Heart right ventricle (tissue), 16 donors: ENCODE data around the gene DOCK3. TPM values are rescaled to one million over a fixed set of nuclear protein-coding genes. Genes with fewer than 3 reads are reported as not detected.
"Not testable (repeated sequence)": the region's sequence is repeated elsewhere in the genome, so short reads cannot be mapped to it uniquely, and the experiment has no call there.

ENCODE experiments used
- ATAC-seq, 8 donors: fragments of 200-7000 bp; cut with Tn5 transposase; one replicate each; pipeline ENCODE4 v1.9.1; 2020; ENCODE audit warnings: mild to moderate bottlenecking in 8 of 8, moderate library complexity in 8 of 8, moderate number of reproducible peaks in 1 of 8
- DNase-seq, 2 donors: peaks; one replicate each; pipeline ENCODE4 v3.0.0-alpha.2; 2020
- H3K27ac ChIP-seq, 10 donors: fragments of 200-600 bp; sonication (generic) in 2 of 10; one replicate each; pipeline versions ENCODE4 v1.5.0 to v1.8.0; 2020 to 2022; ENCODE audit warnings: mild to moderate bottlenecking in 3 of 10
- H3K27me3 ChIP-seq, 7 donors: fragments of 200-600 bp; one replicate each; pipeline ENCODE4 v1.8.0; 2021 to 2022; ENCODE audit warnings: mild to moderate bottlenecking in 2 of 7
- H3K36me3 ChIP-seq, 9 donors: fragments of 200-600 bp; sonication (generic) in 1 of 9; one replicate each; pipeline versions ENCODE4 v1.5.0 to v1.8.0; 2020 to 2022; ENCODE audit warnings: mild to moderate bottlenecking in 2 of 9
- H3K4me1 ChIP-seq, 9 donors: fragments of 200-600 bp; sonication (generic) in 1 of 9; one replicate each; pipeline versions ENCODE4 v1.5.0 to v1.8.0; 2020 to 2022; ENCODE audit warnings: mild to moderate bottlenecking in 4 of 9
- H3K4me3 ChIP-seq, 10 donors: fragments of 200-600 bp; sonication (generic) in 2 of 10; one replicate each; pipeline versions ENCODE4 v1.5.0 to v1.8.0; 2020 to 2022; ENCODE audit warnings: mild to moderate bottlenecking in 7 of 10, moderate library complexity in 2 of 10
- H3K9me3 ChIP-seq, 11 donors: fragments of 200-600 bp in 10 of 11; sonication (generic) in 2 of 11; one replicate each; pipeline versions ENCODE4 v1.5.0 to v1.8.0; 2013 to 2022; ENCODE audit warnings: mild to moderate bottlenecking in 2 of 11, control low read depth in 1 of 11, moderate library complexity in 1 of 11
- CTCF ChIP-seq, 9 donors: fragments of 200-600 bp; sonication (generic) in 2 of 9; IDR thresholded peaks; one replicate each; pipeline versions ENCODE4 v1.5.0 to v1.8.0; 2021 to 2022; ENCODE audit warnings: antibody characterized with exemption in 9 of 9, mild to moderate bottlenecking in 5 of 9, moderate library complexity in 1 of 9
- WGBS, 2 donors: extraction: QIAGEN DNeasy Blood & Tissue Kit; methylation state at CpG; one replicate each; pipeline ENCODE4 v1.1.7; 2013; ENCODE audit warnings: inconsistent platforms in 1 of 2; 5-methylcytosine and 5-hydroxymethylcytosine counted together
- intact Hi-C, 10 donors: fragments of 100-400 bp; cut with DNase I; formaldehyde crosslinking; loops; one replicate each; pipeline versions ENCODE4 v1.11.1 to v1.14.2; 2022
- polyA plus RNA-seq, 2 donors: library from polyadenylated mRNA; stranded (reverse); fragments of 200-250 nt; gene quantifications; one replicate each; pipeline ENCODE4 v1.2.3, GENCODE V29; 2013
- total RNA-seq, 10 donors: library from RNA; stranded (reverse); fragmentation: NEBNext Ultra II Directional in 3 of 10; extraction: Animal tissue kit (Norgen Biotek cat#: 25700) in 3 of 10; gene quantifications; one replicate each; pipeline versions ENCODE4 v1.2.1 to v1.2.4, GENCODE V29; 2021 to 2023
- donor health status: Arrhythmogenic right ventricular cardiomyopathy.
- donor health status: ischemic (EF 13 %, LVEDD 7.1; RV severe dilation, severe dysfunction).
- donor health status: healthy with polysubstance abuse.
- donor health status: DM: no; HTN: yes; CAD: no.
- donor health status: DM: no; HTN: no; CAD: no.
- donor health status: ischemic (EF 25% LVEDD 6.9; RV normal size, moderate dysfunction).
- donor health status: ischemic (EF 25% LVEDD 5.7; RV mildly dilated, moderate dysfunction).
- donor health status: healthy.
- donor health status: DM: yes; HTN: yes; CAD: no.
- donor health status: Ischemic cardiomyopathy.
- donor health status: ischemic (EF 35%, LVEDD 5.7; RV mildly dilated, moderate dysfunction).
- donor health status: nonischemic (EF 11% LVEDD 7.7; RV severe dilation, severe dysfunction).
- donor health status: DM: yes; HTN: yes; CAD: no.
- donor health status: PGD.
- donor health status: ischemic (EF 29% LVEDD 5.4; RV normal size, mild dysfunction).
- donor health status: nonischemic (EF 23%, LVEDD 6.1; RV moderate dilation, normal function).

DOCK3 gene
- total and polyA plus RNA-seq, 12 donors: 1.2 to 6.6 (median 4.7) TPM

- Histone ChIP-seq H3K27ac (no peak overlapping the region), H3K9me3 (peaks cover 0 to 9% (median 0%) of the 10 kb centered on the region in 11 donors), H3K36me3 (peaks cover 0 to 4% (median 0%) of the 10 kb centered on the region in 9 donors), H3K27me3 (no peaks in the 10 kb centered on the region), H3K4me1 (no peaks in the 10 kb centered on the region), H3K4me3 (no peak overlapping the region)
- DNase-seq (no peak), ATAC-seq (no peak)
- intact Hi-C loops: no loop called here
- no peak for TF ChIP-seq CTCF (IDR thresholded peaks at IDR 0.05)
- WGBS, 2 donors: 81 to 88% methylated on average over 3 of the region's 3 CpGs
Observed at GRCh38 chr3:51360806-51361205, 686.1 kb downstream of the DOCK3 start.

GRCh38 chr3:51361746-51362145 lies 687.0 kb downstream of the DOCK3 start:
- ATAC-seq (no peak), DNase-seq (no peak)
- TF ChIP-seq CTCF (IDR thresholded peaks at IDR 0.05): no peak
- no peak overlapping the region for H3K4me3 ChIP-seq
- peaks cover 0 to 4% (median 0%) of the 10 kb centered on the region in 9 donors for H3K36me3 ChIP-seq
- intact Hi-C loops: no loop called here
- peaks cover 0 to 9% (median 0%) of the 10 kb centered on the region in 11 donors for H3K9me3 ChIP-seq
- no peaks in the 10 kb centered on the region for H3K4me1 ChIP-seq
- H3K27ac ChIP-seq: no peak overlapping the region
- H3K27me3 ChIP-seq: no peaks in the 10 kb centered on the region
- 85 to 93% methylated on average over 6 of the region's 6 CpGs for WGBS, 2 donors

- WGBS, 2 donors: 84 to 86% methylated on average over 9 of the region's 9 CpGs
- Histone ChIP-seq H3K9me3 (peaks cover 0 to 9% (median 0%) of the 10 kb centered on the region in 11 donors), H3K4me3 (no peak overlapping the region), H3K27me3 (no peaks in the 10 kb centered on the region), H3K27ac (no peak overlapping the region), H3K4me1 (no peaks in the 10 kb centered on the region), H3K36me3 (peaks cover 0 to 4% (median 0%) of the 10 kb centered on the region in 9 donors)
- DNase-seq (no peak), ATAC-seq (no peak)
- no peak for TF ChIP-seq CTCF (IDR thresholded peaks at IDR 0.05)
- intact Hi-C loops: no loop called here
Observed at GRCh38 chr3:51362476-51362875, 687.7 kb downstream of the DOCK3 start.

- DNase-seq, H3K27me3 ChIP-seq, H3K4me3 ChIP-seq, H3K9me3 ChIP-seq, H3K4me1 ChIP-seq, H3K27ac ChIP-seq, intact Hi-C loops, H3K36me3 ChIP-seq, ATAC-seq: not testable (repeated sequence)
- 89 to 93% methylated on average over 8 of the region's 8 CpGs for WGBS, 2 donors
Observed at GRCh38 chr3:51368276-51368675, 693.5 kb downstream of the DOCK3 start.

- ATAC-seq (peak in 3 of 8 donors; percentile 27 to 46 (median 44)), DNase-seq (no peak)
- Histone ChIP-seq H3K4me1 (no peaks in the 10 kb centered on the region), H3K9me3 (peaks cover 0 to 5% (median 0%) of the 10 kb centered on the region in 11 donors), H3K27me3 (peaks cover 0 to 4% (median 0%) of the 10 kb centered on the region in 7 donors), H3K4me3 (no peak overlapping the region), H3K36me3 (no peaks in the 10 kb centered on the region), H3K27ac (no peak overlapping the region)
- 34 to 35% methylated on average over 4 of the region's 4 CpGs for WGBS, 2 donors
- TF ChIP-seq CTCF (IDR thresholded peaks at IDR 0.05): peak; percentile 16 to 71 (median 62)
- intact Hi-C loops: loop anchor here in 9 of 10 donors (5.0 to 10.0 kb wide), 8 partner anchors 267 to 800 kb away; partner anchors contain the start of gene MAPKAPK3 (in 7 of the 9)
Observed at GRCh38 chr3:51371943-51372557, 697.3 kb downstream of the DOCK3 start.
